Suprapubic skin (tissue), 4 donors: ENCODE data around the gene ADAMTS3. TPM values are rescaled to one million over a fixed set of nuclear protein-coding genes. Genes with fewer than 3 reads are reported as not detected.

Source experiments
- DNase-seq, 2 donors: peaks; one replicate each; pipeline ENCODE4 v3.0.0-alpha.2; 2019; ENCODE audit warnings: low spot score in 2 of 2
- H3K27ac ChIP-seq: fragments of 200-600 bp; sonication (generic); one replicate; pipeline ENCODE4 v1.5.1; 2019
- H3K27me3 ChIP-seq: fragments of 200-600 bp; sonication (generic); one replicate; pipeline ENCODE4 v1.5.1; 2019
- H3K36me3 ChIP-seq: fragments of 200-600 bp; sonication (generic); one replicate; pipeline ENCODE4 v1.5.1; 2019
- H3K4me1 ChIP-seq: fragments of 200-600 bp; sonication (generic); one replicate; pipeline ENCODE4 v1.5.1; 2019
- H3K4me3 ChIP-seq: fragments of 200-600 bp; sonication (generic); one replicate; pipeline ENCODE4 v1.5.1; 2019; ENCODE audit warnings: mild to moderate bottlenecking
- H3K9me3 ChIP-seq: fragments of 200-600 bp; sonication (generic); one replicate; pipeline ENCODE4 v1.5.1; 2019
- CTCF ChIP-seq, 2 donors: fragments of 200-600 bp in 1 of 2; fragments of 450-650 bp in 1 of 2; sonication (generic) in 1 of 2; IDR thresholded peaks; one replicate each; pipeline ENCODE4 v1.5.1; 2016 to 2019; ENCODE audit warnings: antibody characterized with exemption in 2 of 2, mild to moderate bottlenecking in 1 of 2, moderate library complexity in 1 of 2
- EP300 ChIP-seq: sonication (generic); formaldehyde crosslinking; IDR thresholded peaks from one replicate; pipeline ENCODE4 v1.6.1; 2017; ENCODE audit warnings: antibody characterized with exemption
- POLR2A ChIP-seq, 2 donors: fragments of 450-650 bp; IDR thresholded peaks; one replicate each; pipeline ENCODE4 v1.6.1; 2017; ENCODE audit warnings: antibody characterized with exemption in 2 of 2, mild to moderate bottlenecking in 2 of 2, moderate library complexity in 2 of 2
- POLR2AphosphoS5 ChIP-seq, 3 donors: sonication (generic); formaldehyde crosslinking; IDR thresholded peaks; one replicate each; pipeline ENCODE4 v1.6.1; 2017; ENCODE audit warnings: antibody characterized with exemption in 3 of 3
- whole genome bisulfite sequencing: methylation state at CpG from one replicate; pipeline ENCODE4 v1.1.5; 2018; 5-methylcytosine and 5-hydroxymethylcytosine counted together
- total RNA-seq, 4 donors: library from RNA; depleted of rRNA; stranded (reverse); fragments of >200 nt; gene quantifications; one replicate each; pipeline ENCODE4 v1.1.0, GENCODE V29; 2016

The ADAMTS3 gene
- total RNA-seq, 4 donors from 2014 or later, result 0.21 to 0.80 (median 0.70) TPM

- Histone ChIP-seq H3K4me3 (no peak overlapping the region), H3K9me3 (no peaks in the 10 kb centered on the region), H3K36me3 (no peaks in the 10 kb centered on the region), H3K27ac (no peak overlapping the region), H3K27me3 (no peaks in the 10 kb centered on the region), H3K4me1 (no peaks in the 10 kb centered on the region)
- no peak for DNase-seq
- 93% methylated on average over 2 of the region's 2 CpGs for WGBS
- TF ChIP-seq POLR2AphosphoS5 (IDR thresholded peaks at IDR 0.05) (no peak), POLR2A (IDR thresholded peaks at IDR 0.05) (no peak), EP300 (no peak), CTCF (IDR thresholded peaks at IDR 0.05) (no peak)
These were observed 282.1 kb downstream of the ADAMTS3 start for GRCh38 chr4:72286910-72287309.

- no peak overlapping the region for H3K27ac ChIP-seq
- no peak overlapping the region for H3K4me3 ChIP-seq
- H3K36me3 ChIP-seq, result no peaks in the 10 kb centered on the region
- no peak for DNase-seq
- 69% methylated on average over 1 of the region's 1 CpG for WGBS
- H3K4me1 ChIP-seq, result no peaks in the 10 kb centered on the region
- TF ChIP-seq EP300 (no peak), CTCF (IDR thresholded peaks at IDR 0.05) (no peak), POLR2A (IDR thresholded peaks at IDR 0.05) (no peak), POLR2AphosphoS5 (IDR thresholded peaks at IDR 0.05) (no peak)
- H3K9me3 ChIP-seq, result no peaks in the 10 kb centered on the region
- no peaks in the 10 kb centered on the region for H3K27me3 ChIP-seq
These were observed 282.8 kb downstream of the ADAMTS3 start for GRCh38 chr4:72286185-72286584.

- no peak overlapping the region for H3K4me3 ChIP-seq
These were observed 285.7 kb downstream of the ADAMTS3 start for GRCh38 chr4:72283357-72283756.

GRCh38 chr4:72280252-72280651, 288.8 kb downstream of the ADAMTS3 start:
- WGBS, result 86% methylated on average over 3 of the region's 3 CpGs
- Histone ChIP-seq H3K27ac (no peak overlapping the region), H3K36me3 (no peaks in the 10 kb centered on the region), H3K4me3 (no peak overlapping the region), H3K27me3 (no peaks in the 10 kb centered on the region), H3K9me3 (no peaks in the 10 kb centered on the region), H3K4me1 (no peaks in the 10 kb centered on the region)
- no peak for DNase-seq
- TF ChIP-seq CTCF (IDR thresholded peaks at IDR 0.05) (no peak), POLR2AphosphoS5 (IDR thresholded peaks at IDR 0.05) (no peak), POLR2A (IDR thresholded peaks at IDR 0.05) (no peak), EP300 (no peak)

More at GRCh38 chr4:72283357-72283756, 285.7 kb downstream of the ADAMTS3 start:
- Histone ChIP-seq H3K9me3 (no peaks in the 10 kb centered on the region), H3K27me3 (no peaks in the 10 kb centered on the region), H3K27ac (no peak overlapping the region), H3K4me1 (no peaks in the 10 kb centered on the region), H3K36me3 (no peaks in the 10 kb centered on the region)
- 87% methylated on average over 3 of the region's 3 CpGs for WGBS
- TF ChIP-seq POLR2AphosphoS5 (IDR thresholded peaks at IDR 0.05) (no peak), CTCF (IDR thresholded peaks at IDR 0.05) (no peak), POLR2A (IDR thresholded peaks at IDR 0.05) (no peak), EP300 (no peak)
- DNase-seq, result no peak

- H3K9me3 ChIP-seq, result peaks cover 5% of the 10 kb centered on the region
- no peaks in the 10 kb centered on the region for H3K36me3 ChIP-seq
- 56% methylated on average over 1 of the region's 1 CpG for WGBS
- no peak overlapping the region for H3K27ac ChIP-seq
- H3K4me1 ChIP-seq, result no peaks in the 10 kb centered on the region
- TF ChIP-seq EP300 (no peak), CTCF (IDR thresholded peaks at IDR 0.05) (no peak), POLR2A (IDR thresholded peaks at IDR 0.05) (no peak), POLR2AphosphoS5 (IDR thresholded peaks at IDR 0.05) (no peak)
- H3K27me3 ChIP-seq, result no peaks in the 10 kb centered on the region
- no peak for DNase-seq
- H3K4me3 ChIP-seq, result no peak overlapping the region
These were observed 293.6 kb downstream of the ADAMTS3 start for GRCh38 chr4:72275381-72275780.
